NCI-H128 (cell line): ENCODE measurements around the gene MAP4K3.
"Not testable (repeated sequence)": the region's sequence is repeated elsewhere in the genome, so short reads cannot be mapped to it uniquely, and the experiment has no call there.

ENCODE experiments used
- DNase-seq: peaks from one replicate; lab custom pipeline; 2025; ENCODE audit not compliant: unreplicated experiment; lab: John Stamatoyannopoulos, UW

MAP4K3 gene

DNA sequence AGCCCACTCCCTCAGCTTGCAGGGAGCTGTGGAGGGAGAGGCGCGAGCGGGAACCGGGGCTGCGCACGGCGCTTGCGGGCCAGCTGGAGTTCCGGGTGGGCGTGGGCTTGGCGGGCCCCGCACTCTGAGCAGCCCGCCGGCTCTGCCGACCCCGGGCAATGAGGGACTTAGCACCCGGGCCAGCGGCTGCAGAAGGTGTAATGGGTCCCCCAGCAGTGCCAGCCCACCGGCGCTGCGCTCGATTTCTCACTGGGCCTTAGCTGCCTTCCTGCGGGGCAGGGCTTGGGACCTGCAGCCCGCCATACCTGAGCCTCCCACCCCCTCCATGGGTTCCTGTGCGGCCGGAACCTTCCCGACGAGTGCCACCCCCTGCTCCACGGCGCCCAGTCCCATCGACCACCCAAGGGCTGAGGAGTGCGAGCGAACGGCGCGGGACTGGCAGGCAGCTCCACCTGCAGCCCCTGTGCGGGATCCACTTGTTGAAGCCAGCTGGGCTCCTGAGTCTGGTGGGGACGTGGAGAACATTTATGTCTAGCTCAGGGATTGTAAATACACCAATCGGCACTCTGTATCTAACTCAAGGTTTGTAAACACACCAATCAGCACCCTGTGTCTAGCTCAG lies 192.7 kb downstream of the MAP4K3 start:
- DNase-seq: not testable (repeated sequence)

GRCh38 chr2:39243469-39244123 lies 193.5 kb downstream of the MAP4K3 start, which contains the start of gene CDKL4:
CDKL4 (minus strand) TSS chr2:39243970.
- DNase-seq: no peak

DNA sequence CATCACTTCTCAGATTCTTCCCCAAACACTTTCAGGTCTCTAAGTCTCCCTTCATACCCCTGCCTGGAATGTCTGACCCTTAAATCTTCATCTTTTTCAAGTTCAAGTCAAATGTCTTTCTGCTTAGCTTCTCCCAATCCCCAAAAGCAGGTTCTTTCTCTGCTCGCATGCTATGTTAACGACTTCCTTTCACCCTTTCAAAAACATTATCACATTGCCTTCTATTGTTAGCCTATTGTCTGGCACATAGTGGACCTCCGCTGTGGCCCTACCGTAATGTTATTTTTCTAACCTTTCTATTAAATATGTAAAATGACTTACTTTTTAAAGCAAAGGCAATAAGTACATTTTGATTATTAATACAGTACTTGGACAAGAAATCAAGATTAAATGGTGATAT lies 195.5 kb downstream of the MAP4K3 start:
- no peak for DNase-seq

GRCh38 chr2:39240758-39241157 lies 196.3 kb downstream of the MAP4K3 start:
- no peak for DNase-seq

- no peak for DNase-seq
Observed at GRCh38 chr2:39234754-39235153, 202.3 kb downstream of the MAP4K3 start.

DNA sequence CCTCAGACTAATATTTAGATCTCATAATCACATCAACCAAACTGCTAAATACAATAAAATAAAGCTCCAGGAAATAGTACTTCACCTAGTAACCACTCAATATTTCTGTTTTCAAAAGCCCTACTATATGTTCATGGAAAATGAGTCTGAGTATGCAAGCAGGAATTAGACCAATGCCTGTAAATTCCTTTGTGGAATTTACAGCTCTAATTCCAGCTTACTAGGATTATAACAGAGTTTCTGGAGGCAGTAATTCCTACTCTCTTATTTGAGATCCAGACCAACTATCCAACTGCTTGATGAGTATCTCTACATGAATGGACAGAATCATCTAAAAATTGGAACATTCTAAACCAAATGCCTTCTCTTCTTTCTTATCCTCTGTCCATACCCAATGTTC lies 204.9 kb downstream of the MAP4K3 start:
- DNase-seq: no peak

DNA sequence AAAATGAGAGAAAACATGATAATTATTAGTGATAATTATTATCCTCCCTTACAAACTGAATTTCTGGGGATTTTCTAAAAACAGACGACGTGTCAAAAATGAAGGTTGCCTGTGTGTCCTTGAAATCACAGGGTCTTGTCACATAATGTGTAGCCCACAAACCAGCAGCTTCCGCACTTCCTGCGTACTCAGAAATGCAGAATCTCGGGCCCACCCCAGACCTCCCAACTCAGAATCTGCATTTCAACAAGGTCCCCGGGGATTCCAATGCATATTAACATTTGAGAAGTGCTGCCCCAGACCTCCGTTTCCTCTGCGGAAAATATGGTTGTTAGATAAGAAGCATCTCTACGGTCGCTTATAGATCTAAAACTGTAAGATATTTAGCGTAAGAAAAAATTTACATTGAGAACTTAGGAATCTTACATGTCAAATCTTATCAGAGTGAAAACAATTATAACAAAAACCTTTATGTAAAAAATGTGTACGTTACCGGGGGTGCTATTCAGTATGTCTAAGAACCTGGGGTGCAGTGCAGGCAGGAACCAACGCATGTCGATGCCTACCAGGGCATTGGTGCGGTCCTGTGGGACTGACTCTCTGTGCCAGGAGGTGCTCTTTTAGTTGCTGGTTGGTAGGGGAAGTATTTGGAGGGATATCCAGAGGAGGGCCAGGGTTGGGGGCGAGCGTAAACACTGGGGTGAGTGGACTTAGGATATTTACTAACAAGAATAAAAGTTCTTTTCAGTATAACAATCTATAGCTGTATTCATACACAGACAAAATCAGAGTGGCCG lies 208.5 kb downstream of the MAP4K3 start:
- DNase-seq: no peak

DNA sequence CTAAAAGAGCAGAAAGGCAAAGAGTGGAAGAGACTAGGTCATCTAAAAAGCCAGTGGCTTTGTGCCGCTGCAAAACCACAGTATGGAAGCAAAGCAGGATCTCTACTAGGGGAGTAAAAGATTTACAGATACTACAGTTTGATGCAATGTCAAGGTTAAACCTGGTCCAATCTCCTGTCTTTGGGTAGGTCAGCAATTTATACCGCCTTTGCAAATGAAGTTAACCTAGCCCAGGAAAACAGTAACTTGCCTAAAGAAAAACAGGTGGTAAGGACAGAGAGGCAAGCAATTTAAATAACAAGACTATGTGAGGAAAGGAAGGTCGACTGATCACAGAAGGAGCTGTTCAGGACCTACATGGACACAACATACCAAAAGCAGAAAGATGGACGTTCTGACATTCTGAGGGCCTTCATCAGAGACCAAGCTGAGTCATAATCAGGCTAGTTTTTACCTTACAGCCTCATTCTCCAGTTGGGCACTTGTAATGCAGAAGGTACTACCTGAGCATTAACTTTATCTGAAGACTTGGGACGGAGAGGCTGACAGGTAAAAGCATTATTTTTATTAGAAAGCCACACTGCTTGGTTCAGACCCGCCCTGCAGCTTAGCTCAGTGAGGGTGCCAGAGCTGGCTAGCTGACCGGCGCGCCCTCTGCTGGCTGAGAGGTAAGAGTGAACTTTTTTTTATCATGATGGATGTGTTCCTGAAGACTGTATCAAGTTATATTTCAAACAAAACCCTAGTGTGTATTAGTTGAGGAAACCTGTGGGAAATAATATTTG lies 209.3 kb downstream of the MAP4K3 start:
- peak; percentile 48 for DNase-seq

DNA sequence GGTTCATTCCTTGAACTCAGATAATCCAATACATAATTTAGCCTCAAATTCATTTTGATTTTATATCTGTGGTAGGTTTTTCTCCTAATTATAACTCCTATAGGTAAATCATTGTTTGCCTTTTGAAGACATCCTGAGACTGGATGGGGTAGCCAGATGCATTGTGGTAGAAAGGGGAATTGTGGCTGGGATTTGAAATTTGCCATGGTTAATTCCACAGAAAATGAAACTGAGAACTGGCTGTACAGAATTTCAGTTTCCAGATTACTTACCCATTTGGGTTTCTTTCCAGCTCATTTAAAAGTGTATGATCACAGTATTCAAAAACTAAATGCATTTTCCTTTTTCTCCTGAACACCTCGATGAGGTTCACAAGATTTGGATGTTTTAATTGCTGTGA lies 211.5 kb downstream of the MAP4K3 start:
- no peak for DNase-seq

DNA sequence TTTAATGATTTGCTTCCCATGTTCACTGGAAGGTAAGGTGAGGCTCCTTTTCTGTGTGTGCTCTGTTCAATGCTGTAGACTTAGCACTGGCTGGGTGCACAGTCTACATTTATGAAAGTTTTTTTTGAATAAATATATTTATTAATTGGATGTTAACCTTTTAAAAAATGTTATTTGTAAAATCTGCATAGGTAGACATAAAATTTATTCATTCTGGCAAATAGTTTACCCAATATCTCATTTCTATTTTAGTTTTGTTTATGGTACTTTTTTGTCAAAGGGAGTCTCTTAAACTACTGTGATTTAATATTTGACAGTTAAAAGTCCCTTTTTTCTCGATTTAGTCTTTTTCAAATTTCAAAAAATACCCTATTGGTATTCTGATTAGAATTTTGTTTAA lies 213.2 kb downstream of the MAP4K3 start:
- no peak for DNase-seq

- DNase-seq: no peak
Observed at GRCh38 chr2:39221459-39221858, 215.6 kb downstream of the MAP4K3 start.

DNA sequence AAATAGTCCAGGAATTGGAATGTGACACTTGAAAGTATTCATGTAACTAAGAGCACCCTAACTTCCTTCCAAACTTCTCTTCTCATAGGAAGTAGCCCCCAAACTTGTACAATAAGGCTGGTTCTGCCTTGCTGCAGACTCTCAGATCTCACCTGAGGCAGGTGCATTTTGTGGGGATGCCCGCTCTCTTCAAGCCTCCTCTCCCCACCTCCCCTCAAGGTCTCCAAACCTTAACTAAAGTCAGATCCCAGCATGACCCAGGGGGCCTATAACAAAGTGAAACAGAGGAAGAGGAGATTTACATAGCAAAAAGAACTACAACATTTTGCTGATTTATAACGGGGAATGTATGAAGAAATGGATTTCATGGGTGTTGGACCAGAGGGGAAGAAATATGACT lies 216.9 kb downstream of the MAP4K3 start:
- no peak for DNase-seq

- DNase-seq: no peak
Observed at GRCh38 chr2:39218391-39218790, 218.7 kb downstream of the MAP4K3 start.

- DNase-seq: no peak
Observed at GRCh38 chr2:39217192-39217550, 219.9 kb downstream of the MAP4K3 start.

DNA sequence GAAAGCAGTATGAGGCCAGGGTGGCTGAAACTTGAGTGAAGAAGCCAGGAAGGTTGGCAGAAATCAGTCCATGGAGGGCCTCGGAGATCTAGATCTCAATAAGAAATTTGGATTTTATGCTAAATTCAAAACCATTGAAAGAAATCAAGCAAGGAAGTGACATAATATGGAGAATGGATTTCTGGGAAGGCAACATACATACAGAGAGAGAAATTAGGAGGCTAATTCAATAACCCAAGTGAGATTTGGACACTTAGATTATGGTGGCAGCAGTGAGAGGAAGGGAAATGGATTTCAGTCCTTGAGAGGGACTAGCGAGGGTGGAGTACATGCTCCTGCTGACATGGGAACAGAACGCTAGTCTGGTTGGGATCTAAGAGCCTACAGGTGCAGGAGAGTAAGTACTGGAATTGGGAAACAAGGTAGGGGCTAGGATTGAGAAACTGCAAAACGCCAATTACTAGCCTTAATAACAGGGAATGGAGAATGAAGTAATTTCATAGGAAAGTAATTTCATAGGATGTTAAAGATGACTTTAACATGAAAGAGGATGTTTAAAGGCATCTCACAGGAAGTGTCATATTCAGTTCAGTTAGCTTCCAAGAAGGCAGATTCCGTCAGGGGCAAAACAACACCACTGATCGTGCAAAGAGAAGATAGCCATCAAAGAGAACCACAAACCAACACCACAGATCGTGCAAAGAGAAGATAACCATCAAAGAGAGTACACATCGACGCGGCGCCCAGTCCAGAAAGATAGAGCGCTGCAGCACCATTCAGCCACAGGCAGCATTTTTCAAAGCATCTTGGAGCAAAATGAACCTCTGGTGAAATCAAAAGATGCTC lies 220.5 kb downstream of the MAP4K3 start:
- DNase-seq: no peak

DNA sequence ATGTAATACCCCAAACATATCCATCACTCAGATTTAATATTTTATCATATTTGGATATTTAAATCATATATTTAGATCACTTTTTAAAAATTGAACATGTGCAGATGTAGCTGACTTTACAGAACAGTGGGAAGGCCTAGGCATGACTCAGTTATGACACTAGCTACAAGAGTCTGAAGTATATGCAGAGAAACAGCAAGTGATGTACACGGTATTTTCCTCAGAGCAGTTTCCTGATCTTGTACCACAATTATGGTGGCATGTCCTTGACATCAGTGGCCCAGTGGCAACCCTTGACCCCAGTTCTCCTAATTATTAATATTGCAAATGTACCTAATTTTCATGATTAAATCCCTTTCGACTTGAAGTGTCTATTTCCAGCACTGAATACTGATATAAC lies 221.5 kb downstream of the MAP4K3 start:
- DNase-seq: no peak

GRCh38 chr2:39213015-39213414 lies 224.1 kb downstream of the MAP4K3 start:
- no peak for DNase-seq

DNA sequence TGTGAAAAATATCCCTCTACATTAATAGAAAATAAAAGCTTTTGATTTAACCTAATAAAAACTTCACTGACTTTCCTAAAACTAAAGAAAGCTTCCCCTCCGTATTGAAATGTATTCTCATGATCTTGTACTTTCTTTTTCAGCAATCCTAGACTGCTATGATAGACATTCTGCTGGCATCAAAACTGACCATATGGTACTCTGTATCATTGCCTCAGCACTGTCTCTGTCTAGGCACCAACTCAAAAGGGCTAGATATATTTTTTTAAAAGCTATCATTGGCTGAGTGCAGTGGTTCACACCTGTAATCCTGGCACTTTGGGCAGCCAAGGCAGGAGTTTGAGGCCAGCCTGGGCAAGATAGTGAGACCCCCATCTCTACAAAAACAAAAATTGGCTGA lies 226.2 kb downstream of the MAP4K3 start:
- no peak for DNase-seq

DNA sequence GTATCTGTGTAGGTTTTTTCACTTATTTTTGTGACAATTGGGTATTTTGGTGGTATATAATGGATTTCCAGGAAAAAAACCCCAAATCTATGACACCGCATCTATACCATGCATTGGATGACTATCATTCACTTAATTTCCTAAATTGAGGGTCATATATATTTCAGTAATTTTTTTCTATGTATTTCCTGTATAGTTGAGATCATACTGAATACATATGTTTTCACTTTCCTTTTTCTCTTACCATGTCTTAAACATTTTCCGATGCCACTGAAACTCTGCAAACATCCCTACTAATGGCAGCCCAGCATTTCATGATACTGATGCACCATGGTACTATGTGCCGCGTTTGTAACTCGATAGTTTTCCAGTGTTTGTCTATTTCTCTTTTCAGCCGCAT lies 233.7 kb downstream of the MAP4K3 start:
- DNase-seq: no peak

DNA sequence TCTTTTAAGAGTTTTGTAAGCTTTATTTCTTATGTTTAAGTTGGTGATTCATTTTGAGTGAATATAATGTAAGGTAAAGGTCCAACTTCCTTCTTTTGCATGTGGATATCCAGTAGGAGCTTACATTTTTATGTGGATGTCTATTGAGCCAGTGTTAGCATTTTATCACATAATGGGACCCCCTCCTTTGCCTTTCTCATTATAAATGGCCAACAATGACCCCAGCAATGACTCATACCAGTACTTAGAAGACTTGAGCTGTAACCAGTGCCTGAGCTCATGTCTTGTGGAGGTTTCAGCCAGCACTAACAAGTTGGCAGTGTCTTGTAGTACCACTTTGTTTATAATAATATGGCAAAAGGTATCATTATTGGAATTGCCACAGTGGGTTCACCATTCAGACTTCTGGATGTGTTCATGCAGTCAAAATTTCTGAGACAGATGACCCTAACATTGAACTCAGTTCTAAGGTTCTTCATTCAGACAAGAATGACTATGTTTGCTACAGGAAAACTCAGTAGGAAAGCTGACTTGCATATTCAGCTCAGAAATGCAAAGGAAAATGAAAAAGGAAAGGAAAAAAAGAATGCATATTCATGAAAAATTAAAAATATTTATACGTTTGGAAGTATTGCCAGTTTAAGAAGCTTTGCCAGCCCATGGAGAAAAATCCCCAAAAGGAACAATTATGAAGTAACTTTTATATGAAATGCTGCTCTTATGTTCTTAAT lies 234.3 kb downstream of the MAP4K3 start:
- no peak for DNase-seq
